ENCODE data around the gene DHX57.

- TF ChIP-seq, protein P1, sequence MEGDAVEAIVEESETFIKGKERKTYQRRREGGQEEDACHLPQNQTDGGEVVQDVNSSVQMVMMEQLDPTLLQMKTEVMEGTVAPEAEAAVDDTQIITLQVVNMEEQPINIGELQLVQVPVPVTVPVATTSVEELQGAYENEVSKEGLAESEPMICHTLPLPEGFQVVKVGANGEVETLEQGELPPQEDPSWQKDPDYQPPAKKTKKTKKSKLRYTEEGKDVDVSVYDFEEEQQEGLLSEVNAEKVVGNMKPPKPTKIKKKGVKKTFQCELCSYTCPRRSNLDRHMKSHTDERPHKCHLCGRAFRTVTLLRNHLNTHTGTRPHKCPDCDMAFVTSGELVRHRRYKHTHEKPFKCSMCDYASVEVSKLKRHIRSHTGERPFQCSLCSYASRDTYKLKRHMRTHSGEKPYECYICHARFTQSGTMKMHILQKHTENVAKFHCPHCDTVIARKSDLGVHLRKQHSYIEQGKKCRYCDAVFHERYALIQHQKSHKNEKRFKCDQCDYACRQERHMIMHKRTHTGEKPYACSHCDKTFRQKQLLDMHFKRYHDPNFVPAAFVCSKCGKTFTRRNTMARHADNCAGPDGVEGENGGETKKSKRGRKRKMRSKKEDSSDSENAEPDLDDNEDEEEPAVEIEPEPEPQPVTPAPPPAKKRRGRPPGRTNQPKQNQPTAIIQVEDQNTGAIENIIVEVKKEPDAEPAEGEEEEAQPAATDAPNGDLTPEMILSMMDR (conservative IDR thresholded peaks at IDR 0.05 in 1 of 2, IDR thresholded peaks at IDR 0.05 in 1 of 2; ENCODE audit: extremely low read depth in 1 of 2, insufficient read depth in 1 of 2, low read depth in 1 of 2, low read length in 2 of 2) = no peak
- TF ChIP-seq EZH2 (IDR thresholded peaks at IDR 0.05; ENCODE audit: borderline replicate concordance, low read length) = no peak
These were observed 127.9 kb downstream of the DHX57 start for GRCh38 chr2:38747819-38748218.

Data from mammary epithelial cell (primary cell).